AG09309 (cell line): ENCODE measurements around the gene TMEM139.

Experiments
- DNase-seq: peaks from one replicate; pipeline ENCODE4 v3.0.0-alpha.2; 2010; ENCODE audit warnings: low read depth
- H3K4me3 ChIP-seq: 2 replicates; pipeline ENCODE4 v1.5.1; 2011; ENCODE audit warnings: mild to moderate bottlenecking, low read depth, low read length, moderate library complexity; ENCODE audit not compliant: control insufficient read depth
- TF ChIP-seq, protein P1 (sequence below): IDR thresholded peaks from 2 replicates; pipeline ENCODE4 v1.5.1; 2011; ENCODE audit warnings: mild to moderate bottlenecking, low read depth, low read length, inconsistent platforms; ENCODE audit not compliant: insufficient read depth, control insufficient read depth; ENCODE audit errors: missing control alignments

Gene TMEM139

DNA sequence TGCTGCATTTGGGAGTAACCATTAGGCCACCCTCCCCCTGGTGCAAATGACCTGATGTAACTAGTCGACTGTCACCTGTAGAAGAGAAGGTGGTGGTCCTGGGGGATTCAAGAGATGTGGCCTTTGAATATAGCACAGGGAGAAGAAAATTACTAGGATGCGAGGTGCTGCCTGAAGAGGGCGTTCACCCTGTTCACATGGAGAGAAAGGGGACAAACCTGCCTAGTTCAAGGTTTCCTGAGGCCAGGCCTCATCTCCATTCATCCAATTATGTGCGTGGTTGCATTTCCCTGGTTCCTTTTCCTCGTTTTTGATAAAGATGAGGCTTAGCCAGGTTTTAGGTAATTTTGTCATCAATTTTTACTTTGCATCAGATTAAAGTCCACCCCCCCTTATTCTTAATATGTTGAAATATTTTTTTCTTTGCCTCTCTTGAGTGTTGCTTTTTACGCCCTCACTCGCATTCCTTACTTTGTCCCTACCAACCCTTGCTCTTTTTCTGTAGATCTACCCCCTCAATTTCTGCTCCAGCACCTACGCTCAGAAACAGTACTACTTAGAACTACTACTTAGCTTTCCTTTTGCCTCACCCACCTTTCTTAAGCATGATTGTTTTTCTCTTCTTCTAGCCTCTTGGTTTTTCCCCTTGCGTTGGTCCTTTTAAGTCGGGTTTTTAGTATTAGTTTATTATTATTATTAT lies 44.9 kb downstream of the TMEM139 start:
- TF ChIP-seq, protein P1, sequence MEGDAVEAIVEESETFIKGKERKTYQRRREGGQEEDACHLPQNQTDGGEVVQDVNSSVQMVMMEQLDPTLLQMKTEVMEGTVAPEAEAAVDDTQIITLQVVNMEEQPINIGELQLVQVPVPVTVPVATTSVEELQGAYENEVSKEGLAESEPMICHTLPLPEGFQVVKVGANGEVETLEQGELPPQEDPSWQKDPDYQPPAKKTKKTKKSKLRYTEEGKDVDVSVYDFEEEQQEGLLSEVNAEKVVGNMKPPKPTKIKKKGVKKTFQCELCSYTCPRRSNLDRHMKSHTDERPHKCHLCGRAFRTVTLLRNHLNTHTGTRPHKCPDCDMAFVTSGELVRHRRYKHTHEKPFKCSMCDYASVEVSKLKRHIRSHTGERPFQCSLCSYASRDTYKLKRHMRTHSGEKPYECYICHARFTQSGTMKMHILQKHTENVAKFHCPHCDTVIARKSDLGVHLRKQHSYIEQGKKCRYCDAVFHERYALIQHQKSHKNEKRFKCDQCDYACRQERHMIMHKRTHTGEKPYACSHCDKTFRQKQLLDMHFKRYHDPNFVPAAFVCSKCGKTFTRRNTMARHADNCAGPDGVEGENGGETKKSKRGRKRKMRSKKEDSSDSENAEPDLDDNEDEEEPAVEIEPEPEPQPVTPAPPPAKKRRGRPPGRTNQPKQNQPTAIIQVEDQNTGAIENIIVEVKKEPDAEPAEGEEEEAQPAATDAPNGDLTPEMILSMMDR: no peak
- no peak overlapping the region for H3K4me3 ChIP-seq
- DNase-seq: no peak

DNA sequence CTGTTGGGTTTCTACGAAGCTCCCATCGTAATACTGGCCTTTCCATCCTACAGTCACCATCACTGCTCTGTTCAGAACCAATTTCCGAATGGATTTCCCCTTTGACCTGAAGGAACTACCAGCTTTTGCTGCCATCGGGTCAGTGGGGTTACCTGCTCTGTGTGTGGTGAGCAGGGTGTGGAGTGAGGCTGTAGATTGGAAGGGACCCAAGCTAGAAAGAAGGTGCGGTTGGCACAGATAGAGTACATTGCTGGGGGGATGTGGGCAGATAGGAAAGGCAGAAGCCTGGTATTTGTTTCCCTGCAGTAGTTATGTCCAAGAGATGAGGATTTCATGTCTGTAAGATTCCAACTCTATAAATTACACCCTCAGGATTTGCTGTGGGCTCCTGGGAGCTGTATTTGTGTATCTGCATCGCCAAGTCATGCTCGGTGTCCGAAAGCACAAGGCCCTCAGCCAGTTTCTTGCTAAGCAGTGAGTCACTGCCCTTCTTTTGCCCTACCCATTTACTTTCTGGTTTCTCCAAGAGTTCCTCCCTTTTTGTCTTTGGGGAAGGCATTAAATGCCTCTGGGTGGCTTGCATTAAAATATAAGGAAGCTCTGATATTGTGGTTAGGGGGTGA lies 46.5 kb downstream of the TMEM139 start:
- TF ChIP-seq, protein P1: no peak
- DNase-seq: peak; percentile 87
- no peak overlapping the region for H3K4me3 ChIP-seq

DNA sequence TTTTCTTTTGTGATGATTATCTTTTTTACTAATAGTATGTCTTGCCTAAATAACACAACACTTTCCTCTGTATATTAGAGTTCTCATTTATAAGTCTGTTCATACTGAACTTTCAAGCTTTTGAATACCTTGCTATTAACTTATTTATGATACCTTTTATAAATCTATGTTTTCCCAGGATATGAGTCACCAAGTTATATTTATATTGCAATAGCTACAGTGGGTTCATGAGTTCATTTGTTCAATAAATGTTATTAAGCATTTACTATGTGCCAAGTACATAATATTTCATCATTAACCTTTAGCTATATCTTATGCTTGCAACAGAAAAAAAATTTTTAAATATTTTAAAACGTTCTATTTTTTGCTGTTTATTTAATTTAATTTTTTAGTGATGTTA lies 49.5 kb downstream of the TMEM139 start:
- DNase-seq: no peak

DNA sequence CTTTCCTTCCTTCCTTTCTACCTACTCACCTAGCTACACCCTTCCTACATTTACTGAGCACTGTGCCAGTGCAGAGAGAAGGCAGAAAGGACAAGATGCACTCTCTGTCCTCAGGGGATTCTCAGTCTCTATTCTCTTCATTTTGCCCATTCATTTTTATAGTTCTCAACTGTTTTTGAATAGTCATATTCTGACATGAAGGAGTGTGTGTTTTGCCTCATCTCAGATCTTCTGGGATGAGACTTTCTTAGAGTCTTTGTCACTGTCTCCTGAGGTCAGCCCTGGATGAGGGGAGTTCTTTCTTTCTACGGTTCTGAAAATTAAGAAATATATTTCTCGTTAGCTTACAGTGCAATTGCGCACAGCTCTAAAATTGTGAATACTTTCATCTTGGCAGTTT lies 52.5 kb downstream of the TMEM139 start:
- TF ChIP-seq, protein P1: no peak
- no peak overlapping the region for H3K4me3 ChIP-seq
- DNase-seq: no peak

More for the DNA sequence above, 49.5 kb downstream of the TMEM139 start:
- TF ChIP-seq, protein P1: no peak
- no peak overlapping the region for H3K4me3 ChIP-seq
